Endodermal cell (in vitro differentiated cells): Measurements from ENCODE around the gene TSPAN16. TPM values are rescaled to one million over a fixed set of nuclear protein-coding genes. Genes with fewer than 3 reads are reported as not detected.
"Not testable (repeated sequence)": the region's sequence is repeated elsewhere in the genome, so short reads cannot be mapped to it uniquely, and the experiment has no call there.

Source experiments
- DNase-seq: peaks from one replicate; pipeline ENCODE4 v3.0.0-alpha.2; 2017
- H3K27ac ChIP-seq: 2 replicates; pipeline ENCODE4 v1.5.1; 2013; ENCODE audit warnings: mild to moderate bottlenecking, low read depth, low read length, moderate library complexity
- H3K27me3 ChIP-seq: 2 replicates; pipeline ENCODE4 v1.6.1; 2013; ENCODE audit warnings: mild to moderate bottlenecking, low read length, moderate library complexity; ENCODE audit not compliant: insufficient read depth, control insufficient read depth, poor library complexity, severe bottlenecking
- H3K36me3 ChIP-seq: 2 replicates; pipeline ENCODE4 v1.7.0; 2013; ENCODE audit warnings: mild to moderate bottlenecking, low read length, moderate library complexity; ENCODE audit not compliant: control insufficient read depth, insufficient read depth
- H3K4me1 ChIP-seq: one replicate; pipeline ENCODE4 v1.7.0; 2013; ENCODE audit warnings: low read length; ENCODE audit not compliant: control insufficient read depth, insufficient read depth
- H3K4me3 ChIP-seq: 2 replicates; pipeline ENCODE4 v1.5.1; 2013; ENCODE audit warnings: mild to moderate bottlenecking, low read length, moderate library complexity
- H3K9ac ChIP-seq: 2 replicates; pipeline ENCODE4 v1.6.1; 2013; ENCODE audit warnings: mild to moderate bottlenecking, low read length, moderate library complexity; ENCODE audit not compliant: poor library complexity, severe bottlenecking; ENCODE audit errors: extremely low read depth
- H3K9me3 ChIP-seq: 2 replicates; pipeline ENCODE4 v1.6.1; 2013; ENCODE audit warnings: mild to moderate bottlenecking, low read length, moderate library complexity; ENCODE audit not compliant: control insufficient read depth
- H3K27ac Mint-ChIP-seq: 2 replicates; pipeline ENCODE4 v1.8.0; 2020; ENCODE audit warnings: mixed read lengths
- H3K27me3 Mint-ChIP-seq: 2 replicates; pipeline ENCODE4 v1.8.0; 2021; ENCODE audit warnings: mild to moderate bottlenecking, mixed read lengths; ENCODE audit not compliant: insufficient read depth
- H3K36me3 Mint-ChIP-seq: 2 replicates; pipeline ENCODE4 v1.8.0; 2020; ENCODE audit warnings: low read depth, mixed read lengths
- H3K4me1 Mint-ChIP-seq: 2 replicates; pipeline ENCODE4 v1.8.0; 2020; ENCODE audit warnings: mixed read lengths
- H3K4me3 Mint-ChIP-seq: 2 replicates; pipeline ENCODE4 v1.8.0; 2020; ENCODE audit warnings: mild to moderate bottlenecking, moderate library complexity, mixed read lengths
- H3K9me3 Mint-ChIP-seq: 2 replicates; pipeline ENCODE4 v1.8.0; 2020; ENCODE audit warnings: mild to moderate bottlenecking, mixed read lengths
- WGBS, 2 experiments: methylation state at CpG; one replicate each; pipeline versions ENCODE4 v1.1.5 to v1.1.7; 2013; ENCODE audit warnings: missing lambda C conversion rate in 2 of 2, mixed read lengths in 1 of 2; ENCODE audit not compliant: insufficient coverage in 1 of 2, insufficient read length in 1 of 2; 5-methylcytosine and 5-hydroxymethylcytosine counted together
- total RNA-seq, 2 donors: library from RNA; stranded (reverse); fragmentation: NEBNext Ultra II Directional in 1 of 2; extraction: Animal tissue kit (Norgen Biotek cat#: 25700) in 1 of 2; gene quantifications; 2 replicates in 1 of 2; 3 replicates in 1 of 2; pipeline ENCODE4 v1.2.1, GENCODE V29; 2021
- TF ChIP-seq, protein P1 (sequence below): fragments of 200-600 bp; sonication (generic); conservative IDR thresholded peaks from 2 replicates; pipeline ENCODE4 v1.5.0; 2021; ENCODE audit warnings: antibody characterized with exemption, mild to moderate bottlenecking

TSPAN16 gene
- total RNA-seq, 2 donors from 2014 or later, result not detected

DNA sequence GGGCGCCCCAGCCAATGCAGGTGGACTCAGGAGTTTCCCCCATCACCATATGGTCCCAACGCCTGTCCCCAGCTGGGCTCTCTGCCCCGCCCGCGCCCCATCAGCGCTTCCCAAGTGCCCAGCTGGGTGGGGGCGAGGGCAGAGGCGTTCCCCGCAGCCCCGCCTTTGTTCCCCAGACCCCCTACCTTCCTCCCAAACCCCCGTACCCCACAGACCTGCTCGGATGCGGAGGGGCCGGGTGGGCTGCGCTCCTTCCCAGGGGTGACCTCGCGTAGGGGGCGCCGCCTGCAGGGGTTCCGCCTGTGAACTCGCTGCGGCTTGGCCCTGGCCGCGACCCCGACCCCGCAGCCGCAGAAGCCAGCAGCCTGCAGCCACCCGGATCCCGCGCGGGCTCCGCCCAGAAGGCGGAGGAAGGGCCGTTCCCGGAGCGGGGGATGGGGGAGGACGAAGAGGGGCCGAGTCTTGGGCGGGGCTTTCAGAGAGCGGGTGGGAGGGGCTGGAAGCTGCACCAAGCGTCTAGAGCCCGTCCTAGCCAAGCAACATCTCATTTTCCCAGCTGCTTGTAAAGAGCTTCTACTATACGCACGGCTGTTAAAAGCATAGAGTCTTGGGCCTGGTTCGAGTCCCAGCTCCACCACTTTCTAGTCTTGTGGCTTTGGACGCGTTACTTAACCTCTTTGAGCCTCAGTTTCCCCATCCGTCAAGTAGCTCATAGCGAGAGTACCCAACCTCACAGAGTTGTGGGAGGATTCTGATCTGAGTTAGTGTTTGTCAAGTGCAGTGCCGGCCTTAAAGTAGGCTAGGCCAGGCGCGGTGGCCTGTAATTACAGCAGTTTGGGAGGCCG, 43.5 kb downstream of the TSPAN16 start, which contains the start of gene RAB3D:
Gene RAB3D, minus strand, starts transcription at position 404 of the 845 bp plus-strand sequence. CDS start 2,258 bp downstream, outside the sequence.
- Histone ChIP-seq H3K9ac (peak within 1 kb of the TSS; percentile 49), H3K27me3 (no peaks in the 10 kb centered on the region), H3K36me3 (peaks cover 25% of the 10 kb centered on the region), H3K4me1 (peaks cover 5% of the 10 kb centered on the region), H3K27ac (no peak within 1 kb of the TSS), H3K9me3 (no peaks in the 10 kb centered on the region), H3K4me3 (peak within 1 kb of the TSS; percentile 85)
- WGBS, 2 experiments, result 10 to 32% methylated on average over 12 to 53 of the region's 53 CpGs
- H3K9me3 Mint-ChIP-seq, result peaks cover 2% of the 10 kb centered on the region
- peak within 1 kb of the TSS; percentile 55 for H3K27ac Mint-ChIP-seq
- peak; percentile 98 for DNase-seq
- H3K27me3 Mint-ChIP-seq, result no peaks in the 10 kb centered on the region
- H3K36me3 Mint-ChIP-seq, result peaks cover 34% of the 10 kb centered on the region
- peak within 1 kb of the TSS; percentile 71 for H3K4me3 Mint-ChIP-seq
- peaks cover 5% of the 10 kb centered on the region for H3K4me1 Mint-ChIP-seq
- TF ChIP-seq, protein P1, sequence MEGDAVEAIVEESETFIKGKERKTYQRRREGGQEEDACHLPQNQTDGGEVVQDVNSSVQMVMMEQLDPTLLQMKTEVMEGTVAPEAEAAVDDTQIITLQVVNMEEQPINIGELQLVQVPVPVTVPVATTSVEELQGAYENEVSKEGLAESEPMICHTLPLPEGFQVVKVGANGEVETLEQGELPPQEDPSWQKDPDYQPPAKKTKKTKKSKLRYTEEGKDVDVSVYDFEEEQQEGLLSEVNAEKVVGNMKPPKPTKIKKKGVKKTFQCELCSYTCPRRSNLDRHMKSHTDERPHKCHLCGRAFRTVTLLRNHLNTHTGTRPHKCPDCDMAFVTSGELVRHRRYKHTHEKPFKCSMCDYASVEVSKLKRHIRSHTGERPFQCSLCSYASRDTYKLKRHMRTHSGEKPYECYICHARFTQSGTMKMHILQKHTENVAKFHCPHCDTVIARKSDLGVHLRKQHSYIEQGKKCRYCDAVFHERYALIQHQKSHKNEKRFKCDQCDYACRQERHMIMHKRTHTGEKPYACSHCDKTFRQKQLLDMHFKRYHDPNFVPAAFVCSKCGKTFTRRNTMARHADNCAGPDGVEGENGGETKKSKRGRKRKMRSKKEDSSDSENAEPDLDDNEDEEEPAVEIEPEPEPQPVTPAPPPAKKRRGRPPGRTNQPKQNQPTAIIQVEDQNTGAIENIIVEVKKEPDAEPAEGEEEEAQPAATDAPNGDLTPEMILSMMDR, result no peak

DNA sequence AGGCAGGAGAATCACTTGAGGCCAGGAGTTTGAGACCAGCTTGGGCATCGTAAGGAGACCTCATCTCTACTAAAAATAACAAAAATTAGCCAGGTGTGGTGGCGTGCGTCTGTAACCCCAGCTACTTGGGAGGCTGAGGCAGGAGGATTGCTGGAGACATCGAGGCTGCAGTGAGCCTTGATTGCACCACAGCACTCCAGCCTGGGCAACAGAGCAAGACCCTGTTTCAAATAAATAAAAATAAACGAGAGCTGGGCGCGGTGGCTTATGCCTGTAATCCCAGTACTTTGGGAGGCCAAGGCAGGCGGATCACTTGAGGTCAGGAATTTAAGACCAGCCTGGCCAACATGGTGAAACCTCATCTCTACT, 44.1 kb downstream of the TSPAN16 start:
- H3K9me3 Mint-ChIP-seq, result not testable (repeated sequence)

DNA sequence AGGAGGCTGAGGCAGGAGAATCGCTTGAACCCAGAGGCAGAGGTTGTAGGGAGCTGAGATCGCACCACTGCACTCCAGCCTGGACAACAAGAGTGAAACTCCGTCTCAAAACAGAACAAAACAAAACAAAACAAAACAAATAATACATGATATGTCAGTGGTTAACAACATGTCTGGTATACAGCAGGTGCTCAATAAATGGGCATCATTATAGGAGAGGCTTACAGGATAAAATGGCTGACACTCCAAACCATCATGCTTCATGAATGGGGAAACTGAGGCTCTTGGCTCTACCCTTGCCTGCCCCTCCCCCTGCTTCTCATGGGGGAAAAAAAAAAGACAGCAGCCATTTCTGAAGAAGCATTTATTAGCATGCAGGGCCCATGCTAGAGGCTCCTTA, 46.5 kb downstream of the TSPAN16 start:
- Mint-ChIP-seq H3K27ac (no peak overlapping the region), H3K36me3 (peaks cover 11% of the 10 kb centered on the region), H3K4me3 (no peak overlapping the region), H3K4me1 (peaks cover 17% of the 10 kb centered on the region), H3K27me3 (peaks cover 2% of the 10 kb centered on the region), H3K9me3 (no peaks in the 10 kb centered on the region)
- Histone ChIP-seq H3K27me3 (no peaks in the 10 kb centered on the region), H3K4me3 (no peak overlapping the region), H3K4me1 (peaks cover 8% of the 10 kb centered on the region), H3K9ac (no peak overlapping the region), H3K9me3 (no peaks in the 10 kb centered on the region), H3K36me3 (peaks cover 5% of the 10 kb centered on the region), H3K27ac (no peak overlapping the region)
- TF ChIP-seq, protein P1, result no peak
- DNase-seq, result no peak
- 98% methylated on average over 2 of the region's 3 CpGs; no CpG with 5 or more reads in 1 of the 2 experiments for WGBS, 2 experiments

More for the DNA sequence above, 44.1 kb downstream of the TSPAN16 start:
- peaks cover 21% of the 10 kb centered on the region for H3K36me3 ChIP-seq
- H3K27me3 ChIP-seq, H3K9me3 ChIP-seq, DNase-seq, H3K27ac Mint-ChIP-seq, H3K27ac ChIP-seq, H3K4me1 Mint-ChIP-seq, H3K4me1 ChIP-seq, H3K9ac ChIP-seq, H3K27me3 Mint-ChIP-seq: not testable (repeated sequence)
- WGBS, 2 experiments, result 81 to 95% methylated on average over 4 to 8 of the region's 8 CpGs
- H3K4me3 Mint-ChIP-seq, result peak overlapping the region; percentile 71
- H3K4me3 ChIP-seq, result peak overlapping the region; percentile 85
- peaks cover 29% of the 10 kb centered on the region for H3K36me3 Mint-ChIP-seq
